ENCODE results near the gene VSIG10L.

VSIG10L gene

DNA sequence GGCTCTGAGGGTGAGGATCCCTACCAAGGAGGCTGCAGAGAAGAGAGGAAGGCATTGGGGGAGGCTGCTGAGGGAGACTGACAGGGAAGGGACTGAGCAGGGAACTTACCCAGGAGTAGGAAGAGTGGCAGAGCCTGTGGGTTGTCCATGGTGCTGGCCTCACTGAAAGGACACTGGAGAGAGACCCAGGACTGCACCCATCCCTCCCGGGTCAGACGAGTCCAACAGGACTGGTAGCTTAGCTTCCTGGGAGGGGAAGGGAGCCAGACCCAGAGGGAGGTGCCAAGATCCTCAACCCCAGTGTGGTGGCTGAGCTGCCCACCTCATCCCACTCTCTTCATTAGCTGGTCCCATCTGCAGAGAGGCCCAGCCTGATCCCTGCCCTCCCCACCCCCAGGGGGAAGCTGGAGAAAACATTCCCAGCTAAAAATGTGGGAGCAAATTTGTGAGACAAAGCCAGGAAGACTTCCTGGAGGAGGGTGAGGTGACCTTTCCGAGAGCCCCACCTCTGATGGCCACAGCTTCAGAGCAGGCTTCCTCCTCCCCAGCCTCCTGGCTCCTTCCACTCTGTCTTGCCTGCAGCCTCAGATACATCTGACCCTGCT, at the start of gene VSIG10L:
VSIG10L (minus strand) TSS at position 164 of the 605 bp plus-strand sequence; CDS start at position 149, 15 bp downstream.
- DNase-seq (ENCODE audit: low read depth) = no peak

DNA sequence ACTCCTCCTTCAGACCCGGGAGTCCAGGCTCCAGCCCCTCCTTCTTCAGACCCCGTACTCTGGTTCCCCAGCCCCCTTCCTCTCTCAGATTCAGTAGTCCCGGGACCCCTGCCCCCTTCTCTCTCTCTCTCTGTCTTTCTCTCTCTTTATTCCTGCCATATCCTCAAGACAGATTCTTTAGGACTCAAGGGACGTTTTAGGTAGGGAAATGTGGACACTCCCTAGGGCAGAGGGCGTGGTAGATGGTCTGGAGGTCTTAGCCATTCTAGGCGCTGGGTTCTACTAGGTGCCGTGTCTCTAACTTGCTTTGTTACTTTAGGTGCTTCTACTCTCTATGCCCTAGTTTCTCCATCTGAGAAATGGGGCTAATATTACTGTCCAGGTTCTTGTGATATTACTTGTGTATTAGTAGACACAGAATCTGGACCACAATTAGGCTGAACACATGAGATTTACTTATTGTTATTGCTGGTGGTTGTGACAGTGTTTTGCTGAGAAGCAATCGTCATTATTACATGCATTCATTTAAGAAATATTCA, 49.2 kb upstream of the VSIG10L start:
- DNase-seq (ENCODE audit: low read depth) = no peak

GRCh38 chr19:51389143-51389542, 47.2 kb upstream of the VSIG10L start:
- DNase-seq (ENCODE audit: low read depth) = no peak

GRCh38 chr19:51387924-51388389, 46.0 kb upstream of the VSIG10L start, which contains the start of gene LIM2:
LIM2 (minus strand) TSS chr19:51387974; CDS start chr19:51387443, 531 bp downstream.
- no peak for DNase-seq (ENCODE audit: low read depth)

- no peak for DNase-seq (ENCODE audit: low read depth)
These were observed 45.1 kb upstream of the VSIG10L start for GRCh38 chr19:51386882-51387520.

- no peak for DNase-seq (ENCODE audit: low read depth)
These were observed 40.1 kb upstream of the VSIG10L start for GRCh38 chr19:51382004-51382403.

- no peak for DNase-seq (ENCODE audit: low read depth)
These were observed 38.4 kb upstream of the VSIG10L start for GRCh38 chr19:51380379-51380778.

DNA sequence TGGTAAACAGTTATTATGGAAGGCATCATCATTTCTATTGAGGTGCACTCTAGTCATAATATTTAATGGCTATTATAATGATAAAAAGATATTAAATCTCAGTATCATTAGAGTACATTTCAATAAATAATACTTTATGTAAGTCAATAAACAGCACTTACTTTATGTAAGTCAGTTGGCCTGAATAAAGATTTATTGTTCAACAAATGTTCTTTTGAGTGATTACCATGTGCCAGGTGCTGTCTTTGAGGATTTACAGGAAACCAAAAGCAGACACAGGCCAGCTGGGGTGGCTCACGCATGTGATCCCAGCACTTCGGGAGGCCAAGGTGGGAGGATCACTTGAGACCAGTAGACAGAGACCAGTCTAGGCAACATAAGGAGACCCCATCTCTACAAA, 35.5 kb upstream of the VSIG10L start:
- DNase-seq (ENCODE audit: low read depth) = no peak

- DNase-seq (ENCODE audit: low read depth) = no peak
These were observed 33.7 kb upstream of the VSIG10L start for GRCh38 chr19:51375504-51376221.

DNA sequence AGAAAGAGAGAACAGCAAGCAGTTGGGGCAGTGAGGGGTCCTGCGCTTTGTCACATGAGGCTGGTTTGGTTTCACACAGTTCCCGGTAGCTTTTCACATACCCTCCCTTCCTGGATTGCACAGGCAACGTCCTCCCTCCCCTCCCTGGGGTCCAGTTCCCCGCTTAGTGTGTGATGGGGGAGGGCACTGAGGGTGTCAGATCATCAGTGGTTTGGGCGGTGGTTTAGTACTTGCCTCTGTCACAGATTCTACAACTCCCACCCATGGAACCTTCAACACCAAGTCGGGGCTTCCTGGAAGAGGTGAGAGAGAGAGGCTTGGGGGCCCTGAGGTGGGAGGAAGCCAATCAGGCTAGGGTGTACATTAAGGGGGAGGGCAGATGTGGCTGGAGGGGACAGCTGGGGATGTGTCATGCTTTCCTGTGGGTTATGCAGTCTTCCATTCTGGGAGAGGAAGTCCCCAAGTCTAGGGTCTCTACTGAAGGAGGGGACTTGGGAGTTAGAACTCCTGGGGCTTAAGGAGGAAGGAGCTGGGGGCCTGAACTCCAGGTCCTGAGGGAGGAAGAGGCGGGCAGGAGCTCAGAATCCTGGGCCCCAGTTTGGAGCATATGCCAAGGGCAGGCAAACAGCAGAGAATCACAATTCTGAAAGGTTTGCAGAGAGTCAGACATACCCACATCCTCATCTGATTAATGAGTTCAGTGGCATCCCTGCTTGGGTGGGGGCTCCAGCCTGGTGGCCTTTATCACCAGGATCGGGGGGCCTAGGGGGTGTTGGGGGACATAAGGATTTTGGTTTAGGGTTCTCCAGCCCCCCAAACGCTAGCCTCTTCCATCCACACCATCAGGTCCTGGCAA, 30.9 kb upstream of the VSIG10L start, which contains the start of gene NKG7:
NKG7 (minus strand) TSS at position 6 of the 856 bp plus-strand sequence. CDS start 119 bp downstream, outside the sequence.
- DNase-seq (ENCODE audit: low read depth) = peak; percentile 34

- DNase-seq (ENCODE audit: low read depth) = no peak
These were observed 30.2 kb upstream of the VSIG10L start for GRCh38 chr19:51372021-51372648.

DNA sequence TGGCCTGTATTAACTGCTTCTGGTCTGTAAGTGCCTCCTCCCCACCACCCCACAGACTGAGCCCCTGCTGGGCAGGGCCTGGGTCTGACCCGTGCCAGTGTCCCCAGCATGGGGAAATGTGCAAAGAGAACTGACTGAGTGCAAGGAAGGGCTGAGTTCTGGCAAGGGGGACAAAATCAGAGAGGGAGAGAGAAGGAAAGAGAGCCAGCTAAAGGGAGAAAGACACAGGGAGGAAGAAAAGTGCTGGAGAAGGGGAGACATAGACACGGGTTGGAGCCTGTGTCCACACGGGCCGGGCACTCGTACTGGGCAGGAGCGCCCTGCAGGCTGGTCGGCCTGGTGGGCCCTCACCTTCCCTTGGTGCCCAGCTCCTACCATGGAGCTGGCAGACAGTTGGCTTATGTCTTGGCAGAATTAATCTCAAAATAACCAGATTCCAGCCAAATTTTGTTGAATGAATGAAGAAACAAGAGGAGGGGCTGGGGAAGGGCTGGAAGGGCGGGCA, 29.3 kb upstream of the VSIG10L start:
- DNase-seq (ENCODE audit: low read depth) = no peak

DNA sequence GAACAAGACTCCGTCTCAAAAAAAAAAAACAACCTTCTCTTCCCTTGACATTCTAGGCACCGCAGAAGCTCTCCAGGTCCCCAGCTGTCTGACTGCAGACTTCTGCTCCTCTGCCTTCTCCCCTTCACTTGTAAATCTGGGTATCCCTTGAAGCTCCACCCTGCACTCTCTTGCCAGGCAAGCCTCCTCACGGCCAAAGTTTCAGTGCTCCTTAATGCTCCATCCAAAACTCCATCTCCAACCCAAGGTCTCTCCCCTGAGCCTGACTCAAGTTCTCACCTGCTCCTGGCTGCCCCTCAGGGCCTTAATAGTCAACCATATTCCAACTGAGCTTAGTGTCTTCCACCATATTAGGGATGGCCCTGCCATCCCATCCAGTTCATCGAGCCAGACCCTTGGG, 28.3 kb upstream of the VSIG10L start:
- no peak for DNase-seq (ENCODE audit: low read depth)

GRCh38 chr19:51368366-51369282, 26.7 kb upstream of the VSIG10L start, which contains the start of gene CLDND2:
CLDND2 (minus strand) TSS chr19:51369003; CDS start chr19:51368577, 426 bp downstream.
- no peak for DNase-seq (ENCODE audit: low read depth)

DNA sequence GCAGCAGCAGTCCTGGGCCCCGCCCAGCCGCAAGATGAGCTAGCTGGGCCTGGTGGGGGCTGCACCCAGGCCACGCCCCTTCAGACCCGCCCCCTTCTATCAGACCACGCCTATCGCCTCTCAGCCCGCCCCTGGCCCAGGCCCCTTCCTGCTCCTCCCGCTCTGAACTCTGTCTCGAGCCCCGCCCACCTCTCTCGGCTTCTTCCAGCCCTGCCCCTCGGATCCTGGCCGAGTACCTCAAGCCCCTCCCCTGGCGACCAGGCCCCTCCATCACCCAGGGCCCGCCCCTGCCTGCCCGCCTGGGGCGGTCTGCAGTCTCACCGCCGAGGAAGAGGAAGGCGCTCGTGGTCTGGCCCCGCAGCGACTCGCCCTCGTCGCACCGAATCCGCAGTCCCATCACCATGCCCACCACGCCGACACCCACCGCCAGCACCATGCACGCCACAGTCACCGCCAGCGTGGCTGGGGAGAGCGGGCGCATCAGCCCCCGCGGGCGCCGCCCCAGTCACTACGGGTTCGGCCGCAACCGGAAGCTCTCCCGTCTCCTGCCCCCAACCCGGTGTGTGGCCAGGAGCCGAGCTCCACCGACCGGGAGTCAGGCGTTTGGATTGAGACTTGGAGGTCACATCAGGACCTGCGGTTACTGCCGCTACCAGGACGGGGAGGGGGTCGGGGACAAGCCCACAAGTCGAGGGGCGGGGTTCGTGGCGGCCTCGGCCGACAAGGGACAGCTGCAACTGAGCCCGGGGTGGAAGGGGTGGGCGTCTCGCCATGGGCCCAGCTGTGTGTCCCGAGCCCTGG, 25.8 kb upstream of the VSIG10L start:
- DNase-seq (ENCODE audit: low read depth) = peak; percentile 89

DNA sequence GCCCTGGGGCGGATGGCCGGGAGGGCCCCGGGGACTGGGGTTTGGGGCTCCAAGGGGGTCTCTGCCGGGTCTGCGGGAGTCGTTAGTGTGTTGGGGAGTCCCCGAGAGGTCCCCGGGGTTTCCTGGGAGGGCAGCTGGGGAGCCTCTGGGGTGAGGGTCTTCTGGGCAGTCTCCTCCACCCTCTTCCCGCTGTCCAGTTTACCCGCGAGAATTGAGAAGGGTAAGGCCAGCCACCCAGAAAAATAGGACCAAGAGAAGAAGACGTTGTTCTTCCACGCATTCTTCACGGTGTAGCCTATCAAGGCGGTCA, 25.3 kb upstream of the VSIG10L start:
- DNase-seq (ENCODE audit: low read depth) = no peak

DNA sequence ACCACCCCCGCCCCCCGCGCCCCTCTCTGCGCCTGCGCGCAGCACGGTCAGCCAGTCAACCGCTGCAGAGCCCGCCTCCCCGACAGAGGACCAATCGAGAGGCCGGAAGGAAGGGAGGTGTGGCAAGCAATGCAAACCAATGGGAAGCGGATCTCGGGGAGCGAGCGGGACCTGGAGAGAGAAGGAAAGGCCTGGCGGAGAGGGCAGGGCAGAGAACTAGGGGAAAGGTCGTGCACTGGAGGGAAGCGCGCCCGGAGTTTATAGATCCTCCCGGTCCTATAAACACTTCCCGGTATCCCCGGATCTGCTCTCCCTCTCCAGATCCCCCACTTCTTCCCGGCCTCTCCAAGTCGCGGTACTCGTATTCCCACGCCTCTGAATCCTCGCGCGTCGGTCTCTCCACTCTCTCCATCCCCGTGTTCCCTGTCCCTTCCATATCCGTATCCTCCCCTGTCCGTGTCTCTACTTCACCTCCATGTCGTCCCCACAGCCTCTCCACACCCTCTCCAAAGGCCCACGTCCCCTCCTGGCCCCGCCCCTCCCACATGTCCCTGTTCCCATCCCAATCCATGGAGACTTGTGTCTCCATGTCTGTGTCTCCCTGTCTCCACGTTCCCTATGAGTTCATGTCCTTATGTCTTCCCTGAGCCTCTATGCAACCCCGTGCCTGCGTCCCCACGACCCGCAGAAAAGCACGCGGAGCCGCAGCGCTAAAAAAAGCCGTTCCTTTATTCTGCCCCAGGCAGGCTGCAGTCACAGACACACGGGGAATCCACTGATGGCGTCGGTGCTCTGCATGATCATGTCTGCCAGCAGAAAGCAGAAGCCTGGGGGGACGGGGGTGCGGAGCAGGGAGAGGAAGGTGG, 24.7 kb upstream of the VSIG10L start:
- peak; percentile 91 for DNase-seq (ENCODE audit: low read depth)

- no peak for DNase-seq (ENCODE audit: low read depth)
These were observed 24.0 kb upstream of the VSIG10L start, which contains the start of gene ETFB for GRCh38 chr19:51365965-51366388. ETFB (minus strand) TSS chr19:51366388; CDS start chr19:51366326, 62 bp downstream.

Data from T-helper 22 cell (primary cell).